Endothelial cell of umbilical vein (primary cell): ENCODE data around the gene SPACA4. TPM values are rescaled to one million over a fixed set of nuclear protein-coding genes. Genes with fewer than 3 reads are reported as not detected.
A peak's percentile ranks its signal among the peaks of the same experiment; 100 is the strongest.

ENCODE experiments used
- BruUV-seq: library from RNA; stranded (reverse); fragments of 400-500 nt; replicated peaks from 2 replicates; lab custom pipeline; 2021; lab: Mats Ljungman, UMichigan
- CTCF ChIA-PET: fragments of 300-600, 350-600 bp; sonication (Branson Sonifier 250); formaldehyde crosslinking; loops from one replicate; lab custom pipeline; 2021; ENCODE audit warnings: antibody characterized with exemption, inconsistent platforms; lab: Charles Lee
- POLR2A ChIA-PET: fragments of 300-600, 350-600 bp; sonication (Branson Sonifier 250); formaldehyde crosslinking; loops from one replicate; lab custom pipeline; 2021; ENCODE audit warnings: antibody characterized with exemption, inconsistent platforms; lab: Charles Lee
- DNase-seq: peaks from one replicate; pipeline ENCODE4 v3.0.0-alpha.2; 2011; ENCODE audit warnings: low read depth, low spot score
- FAIRE-seq: peaks from 2 replicates; lab custom pipeline; 2011; peaks lifted over from hg19 to GRCh38; lab: Jason Lieb, UNC
- H2AFZ ChIP-seq: 2 replicates; pipeline ENCODE4 v1.6.0; 2012; ENCODE audit warnings: low read depth, low read length, control low read depth, inconsistent platforms
- H3K27ac ChIP-seq: 2 replicates; pipeline ENCODE4 v1.5.1; 2011; ENCODE audit warnings: low read depth, mild to moderate bottlenecking, control low read depth, low read length, moderate library complexity; ENCODE audit not compliant: insufficient read depth
- H3K27me3 ChIP-seq, 2 experiments: 2 replicates each; pipeline versions ENCODE4 v1.6.0 to v1.6.1; 2011; ENCODE audit warnings: low read length in 2 of 2, mixed read lengths in 1 of 2; ENCODE audit not compliant: control insufficient read depth in 2 of 2, insufficient read depth in 2 of 2
- H3K36me3 ChIP-seq, 2 experiments: 2 replicates in 1 of 2; 3 replicates in 1 of 2; pipeline ENCODE4 v1.5.1; 2011; ENCODE audit warnings: low read length in 2 of 2, mild to moderate bottlenecking in 1 of 2, moderate library complexity in 1 of 2; ENCODE audit not compliant: control insufficient read depth in 2 of 2, insufficient read depth in 2 of 2; ENCODE audit errors: extremely low read depth in 1 of 2
- H3K4me1 ChIP-seq: 3 replicates; pipeline ENCODE4 v1.5.1; 2011; ENCODE audit warnings: mild to moderate bottlenecking, low read length; ENCODE audit not compliant: control insufficient read depth, insufficient read depth; ENCODE audit errors: extremely low read depth
- H3K4me2 ChIP-seq: 2 replicates; pipeline ENCODE4 v1.6.1; 2011; ENCODE audit warnings: low read length, control low read depth, mixed read lengths; ENCODE audit not compliant: insufficient read depth
- H3K4me3 ChIP-seq, 3 experiments: fragments of 200-600 bp in 1 of 3; sonication (generic), shearing (Covaris generic) in 1 of 3; replicated peaks in 1 of 3; 2 replicates each; pipeline ENCODE4 v1.5.1; 2011 to 2016; ENCODE audit warnings: control low read depth in 3 of 3, low read length in 3 of 3, mild to moderate bottlenecking in 2 of 3, inconsistent platforms in 1 of 3, low read depth in 1 of 3, moderate library complexity in 1 of 3; ENCODE audit not compliant: insufficient read depth in 1 of 3
- H3K79me2 ChIP-seq: 2 replicates; pipeline ENCODE4 v1.6.0; 2012; ENCODE audit warnings: low read length, inconsistent platforms; ENCODE audit not compliant: control insufficient read depth, insufficient read depth
- H3K9ac ChIP-seq: replicated peaks from 2 replicates; pipeline ENCODE3; 2011; ENCODE audit warnings: low read length, control low read depth; ENCODE audit not compliant: insufficient read depth; ENCODE audit errors: extremely low read depth
- H3K9me1 ChIP-seq: replicated peaks from 3 replicates; pipeline ENCODE4 v1.6.0; 2011; ENCODE audit warnings: mild to moderate bottlenecking, low read length; ENCODE audit not compliant: control insufficient read depth, insufficient read depth; ENCODE audit errors: extremely low read depth
- H3K9me3 ChIP-seq: replicated peaks from 2 replicates; pipeline ENCODE4 v1.5.1; 2012; ENCODE audit warnings: low read length, inconsistent platforms; ENCODE audit not compliant: control insufficient read depth, insufficient read depth
- H4K20me1 ChIP-seq: replicated peaks from 2 replicates; pipeline ENCODE3; 2011; ENCODE audit warnings: mild to moderate bottlenecking, low read length; ENCODE audit not compliant: control insufficient read depth, insufficient read depth; ENCODE audit errors: extremely low read depth
- CTCF ChIP-seq, 2 donors: IDR thresholded peaks; 1 replicate in 1 of 2; 2 replicates in 1 of 2; pipeline ENCODE4 v1.5.1; 2011; ENCODE audit warnings: low read length in 2 of 2, mild to moderate bottlenecking in 2 of 2, moderate library complexity in 2 of 2, control low read depth in 1 of 2, inconsistent platforms in 1 of 2, low read depth in 1 of 2; ENCODE audit not compliant: insufficient read depth in 1 of 2; ENCODE audit errors: extremely low read depth in 1 of 2
- MAX ChIP-seq: IDR thresholded peaks from 2 replicates; pipeline ENCODE4 v1.6.1; 2011; ENCODE audit not compliant: insufficient read depth, insufficient read length
- POLR2AphosphoS5 ChIP-seq: IDR thresholded peaks from 2 replicates; pipeline ENCODE4 v1.6.1; 2012; ENCODE audit warnings: low read depth, mild to moderate bottlenecking, control low read depth, low read length, moderate library complexity; ENCODE audit not compliant: insufficient read depth
- dilution Hi-C: fragments of 300-500 bp; cut with MboI; formaldehyde crosslinking; loops from one replicate; pipeline ENCODE4 v1.15.0; 2019; ENCODE audit warnings: low sequenced_read_pairs; ENCODE audit not compliant: extremely low pct_ligation_motif_present
- intact Hi-C: fragments of 100-400 bp; cut with micrococcal nuclease; formaldehyde crosslinking; loops from one replicate; pipeline ENCODE4 v1.10.0; 2022
- polyA plus RNA-seq, 4 experiments: library from polyadenylated mRNA; depleted of rRNA in 3 of 4; stranded (reverse) in 3 of 4; unstranded in 1 of 4; fragments of >200 nt; gene quantifications; 2 replicates each; pipeline versions ENCODE4 v1.2.1 to v1.2.3, GENCODE V29; 2011 to 2012; ENCODE audit warnings: missing spikeins in 1 of 4
- total RNA-seq: library from RNA; stranded (reverse); gene quantifications from 2 replicates; pipeline ENCODE4 v1.2.3, GENCODE V29; 2021

The SPACA4 gene
- total and polyA plus RNA-seq, 2 donors (not counting 3 experiments of a cell fraction or from before 2014, with no cell fraction given), result not detected

GRCh38 chr19:48656840-48657474 is 50.4 kb downstream of the SPACA4 start:
- FAIRE-seq, result peak; percentile 69
- no peaks in the 10 kb centered on the region for H3K9me1 ChIP-seq
- intact Hi-C loops, result no loop called here
- ChIA-PET CTCF (interaction anchor here (0.7 to 1.7 kb wide), 2 partner anchors 11 to 19 kb away, joined by 3 to 16 read pairs; partner anchors contain the start of gene CA11), POLR2A (interaction anchor here (0.7 kb wide), 1 partner anchor 18 kb away, joined by 9 read pairs; no protein-coding TSS in a partner anchor)
- H3K36me3 ChIP-seq, result no peaks in the 10 kb centered on the region
- DNase-seq, result peak; percentile 61
- H3K27me3 ChIP-seq, result peaks cover 0 to 2% of the 10 kb centered on the region in 2 experiments
- no peaks in the 10 kb centered on the region for H4K20me1 ChIP-seq
- dilution Hi-C loops, result no loop called here
- no peak overlapping the region for H3K9ac ChIP-seq
- H3K4me3 ChIP-seq, result no peak overlapping the region
- H3K79me2 ChIP-seq, result no peaks in the 10 kb centered on the region
- peaks cover 2% of the 10 kb centered on the region for H3K4me1 ChIP-seq
- peak; percentile 48 for TF ChIP-seq MAX
- TF ChIP-seq CTCF (IDR thresholded peaks at IDR 0.05; ENCODE audit: extremely low read depth in 1 of 2, insufficient read depth in 1 of 2, low read depth in 1 of 2, low read length in 2 of 2), result no peak
- TF ChIP-seq POLR2AphosphoS5, result peak; percentile 20
- H2AFZ ChIP-seq, result peak overlapping the region; percentile 14
- no peak overlapping the region for H3K4me2 ChIP-seq
- no TSS peak for BruUV-seq
- H3K9me3 ChIP-seq, result no peaks in the 10 kb centered on the region
- H3K27ac ChIP-seq, result no peak overlapping the region

Other genes starting within 250 kb of the SPACA4 start
- gene TMEM143, start 242.8 kb upstream of the SPACA4 start, total RNA-seq, result 4.6 and 7.3 TPM in 2 replicates
- gene TMEM143, start 242.8 kb upstream of the SPACA4 start, polyA plus RNA-seq, result 5.4 and 6.2 TPM in 2 replicates
- gene SYNGR4, start 242.4 kb upstream of the SPACA4 start, total RNA-seq, result not detected in 2 replicates
- gene SYNGR4, start 242.4 kb upstream of the SPACA4 start, polyA plus RNA-seq, result not detected in 2 replicates
- 199 and 200 TPM in 2 replicates for gene KDELR1, start 215.2 kb upstream of the SPACA4 start, total RNA-seq
- 224 and 233 TPM in 2 replicates for gene KDELR1, start 215.2 kb upstream of the SPACA4 start, polyA plus RNA-seq
- gene GRIN2D, start 213.1 kb upstream of the SPACA4 start, total RNA-seq, result 1.8 and 2.1 TPM in 2 replicates
- gene GRIN2D, start 213.1 kb upstream of the SPACA4 start, polyA plus RNA-seq, result 0.38 and 0.59 TPM in 2 replicates
- 52.7 and 52.8 TPM in 2 replicates for gene GRWD1, start 160.8 kb upstream of the SPACA4 start, total RNA-seq
- gene GRWD1, start 160.8 kb upstream of the SPACA4 start, polyA plus RNA-seq, result 26.3 and 26.8 TPM in 2 replicates
- 0.92 and 1.4 TPM in 2 replicates for gene KCNJ14, start 151.2 kb upstream of the SPACA4 start, total RNA-seq
- 0.26 and 0.32 TPM in 2 replicates for gene KCNJ14, start 151.2 kb upstream of the SPACA4 start, polyA plus RNA-seq
- gene CYTH2, start 137.4 kb upstream of the SPACA4 start, total RNA-seq, result 119 and 125 TPM in 2 replicates
- gene CYTH2, start 137.4 kb upstream of the SPACA4 start, polyA plus RNA-seq, result 98.4 and 98.6 TPM in 2 replicates
- 0.11 TPM in 1 of 2 replicates, not detected in the other for gene LMTK3, start 94.9 kb upstream of the SPACA4 start, total RNA-seq
- 0.05 and 0.14 TPM in 2 replicates for gene LMTK3, start 94.9 kb upstream of the SPACA4 start, polyA plus RNA-seq
- not detected in 2 replicates for gene SULT2B1, start 54.6 kb upstream of the SPACA4 start, total RNA-seq
- not detected in 2 replicates for gene SULT2B1, start 54.6 kb upstream of the SPACA4 start, polyA plus RNA-seq
- gene FAM83E, start 8.3 kb downstream of the SPACA4 start, total RNA-seq, result 1.7 and 3.5 TPM in 2 replicates
- 0.04 and 0.10 TPM in 2 replicates for gene FAM83E, start 8.3 kb downstream of the SPACA4 start, polyA plus RNA-seq
- gene RPL18, start 12.4 kb downstream of the SPACA4 start, total RNA-seq, result 1,402 and 1,407 TPM in 2 replicates
- 2,154 and 2,376 TPM in 2 replicates for gene RPL18, start 12.4 kb downstream of the SPACA4 start, polyA plus RNA-seq
- 30.5 and 31.1 TPM in 2 replicates for gene SPHK2, start 12.8 kb downstream of the SPACA4 start, total RNA-seq
- 20.2 and 23.4 TPM in 2 replicates for gene SPHK2, start 12.8 kb downstream of the SPACA4 start, polyA plus RNA-seq
- gene DBP, start 30.6 kb downstream of the SPACA4 start, total RNA-seq, result 0.78 and 1.5 TPM in 2 replicates
- gene DBP, start 30.6 kb downstream of the SPACA4 start, polyA plus RNA-seq, result 1.8 and 2.0 TPM in 2 replicates
- gene CA11, start 39.4 kb downstream of the SPACA4 start, total RNA-seq, result 2.8 TPM in 2 replicates
- 2.6 and 4.7 TPM in 2 replicates for gene CA11, start 39.4 kb downstream of the SPACA4 start, polyA plus RNA-seq
- 0.35 TPM in 1 of 2 replicates, not detected in the other for gene NTN5, start 66.3 kb downstream of the SPACA4 start, total RNA-seq
- 0.11 and 0.18 TPM in 2 replicates for gene NTN5, start 66.3 kb downstream of the SPACA4 start, polyA plus RNA-seq
- gene FUT2, start 89.2 kb downstream of the SPACA4 start, total RNA-seq, result not detected in 2 replicates
- not detected in 2 replicates for gene FUT2, start 89.2 kb downstream of the SPACA4 start, polyA plus RNA-seq
- 0.76 and 0.84 TPM in 2 replicates for gene MAMSTR, start 113.0 kb downstream of the SPACA4 start, total RNA-seq
- 0.57 and 0.94 TPM in 2 replicates for gene MAMSTR, start 113.0 kb downstream of the SPACA4 start, polyA plus RNA-seq
- 82.1 and 83.1 TPM in 2 replicates for gene RASIP1, start 133.9 kb downstream of the SPACA4 start, total RNA-seq
- 66.2 and 76.2 TPM in 2 replicates for gene RASIP1, start 133.9 kb downstream of the SPACA4 start, polyA plus RNA-seq
- gene IZUMO1, start 140.2 kb downstream of the SPACA4 start, total RNA-seq, result 1.2 TPM in 2 replicates
- 0.18 and 0.35 TPM in 2 replicates for gene IZUMO1, start 140.2 kb downstream of the SPACA4 start, polyA plus RNA-seq
- gene FUT1, start 145.9 kb downstream of the SPACA4 start, total RNA-seq, result 4.8 and 5.2 TPM in 2 replicates
- 1.9 and 2.6 TPM in 2 replicates for gene FUT1, start 145.9 kb downstream of the SPACA4 start, polyA plus RNA-seq
- gene FGF21, start 148.8 kb downstream of the SPACA4 start, total RNA-seq, result not detected in 2 replicates
- gene FGF21, start 148.8 kb downstream of the SPACA4 start, polyA plus RNA-seq, result not detected in 2 replicates
- gene BCAT2, start 204.3 kb downstream of the SPACA4 start, total RNA-seq, result 53.9 and 62.5 TPM in 2 replicates
- 62.0 and 74.7 TPM in 2 replicates for gene BCAT2, start 204.3 kb downstream of the SPACA4 start, polyA plus RNA-seq
- gene HSD17B14, start 229.7 kb downstream of the SPACA4 start, total RNA-seq, result 20.9 and 21.5 TPM in 2 replicates
- gene HSD17B14, start 229.7 kb downstream of the SPACA4 start, polyA plus RNA-seq, result 44.5 and 46.3 TPM in 2 replicates